GM12878 (cell line): ENCODE data around the gene CELSR1. TPM values are rescaled to one million over a fixed set of nuclear protein-coding genes. Genes with fewer than 3 reads are reported as not detected.

ENCODE experiments used
- ATAC-seq: fragments of 200-7000 bp; cut with Tn5 transposase; 3 replicates; pipeline ENCODE4 v1.9.1; 2020; ENCODE audit warnings: mild to moderate bottlenecking, moderate library complexity
- BruUV-seq: library from RNA; stranded (reverse); fragments of 400-500 nt; replicated peaks from 2 replicates; lab custom pipeline; 2021; lab: Mats Ljungman, UMichigan
- CTCF ChIA-PET: fragments of 300-600 bp; sonication (Branson Sonifier 250); formaldehyde crosslinking; extraction: SDS; loops from one replicate; lab custom pipeline; 2021; ENCODE audit warnings: inconsistent platforms; lab: Yijun Ruan, JAX
- POLR2A ChIA-PET: fragments of 350-600 bp; formaldehyde crosslinking; extraction: SDS; loops from one replicate; lab custom pipeline; 2021; ENCODE audit warnings: inconsistent platforms; lab: Charles Lee
- RAD21 ChIA-PET: fragments of 300-600 bp; sonication (Branson Sonifier 250); formaldehyde crosslinking; loops from one replicate; lab custom pipeline; 2023; ENCODE audit warnings: antibody characterized with exemption; ENCODE audit not compliant: unreplicated experiment; lab: Charles Lee
- SMC1A ChIA-PET: fragments of 300-600 bp; sonication (Branson Sonifier 250); formaldehyde crosslinking; loops from one replicate; lab custom pipeline; 2023; ENCODE audit not compliant: unreplicated experiment, uncharacterized antibody; lab: Charles Lee
- DNase-seq: peaks from one replicate; pipeline ENCODE4 v3.0.0-alpha.2; 2011; ENCODE audit warnings: low read depth, low spot score
- FAIRE-seq: peaks from 3 replicates; lab custom pipeline; 2011; peaks lifted over from hg19 to GRCh38; lab: Jason Lieb, UNC
- H2AFZ ChIP-seq: 2 replicates; pipeline ENCODE4 v1.6.0; 2011; ENCODE audit warnings: low read depth, low read length, control low read depth; ENCODE audit not compliant: control insufficient read depth
- H3K27ac ChIP-seq: 2 replicates; pipeline ENCODE4 v1.5.1; 2011; ENCODE audit warnings: control low read depth; ENCODE audit not compliant: control insufficient read depth, insufficient read depth
- H3K27me3 ChIP-seq, 2 experiments: replicated peaks in 1 of 2; 2 replicates each; pipeline versions ENCODE4 v1.6.0 to v1.6.1; 2011; ENCODE audit warnings: low read length in 1 of 2; ENCODE audit not compliant: control insufficient read depth in 2 of 2, insufficient read depth in 2 of 2
- H3K36me3 ChIP-seq, 2 experiments: 2 replicates each; pipeline ENCODE4 v1.5.1; 2011; ENCODE audit warnings: low read length in 1 of 2; ENCODE audit not compliant: control insufficient read depth in 2 of 2, insufficient read depth in 2 of 2
- H3K4me1 ChIP-seq: 2 replicates; pipeline ENCODE4 v1.6.1; 2011; ENCODE audit warnings: mild to moderate bottlenecking, low read length, moderate library complexity, mixed read lengths; ENCODE audit not compliant: control insufficient read depth, insufficient read depth
- H3K4me2 ChIP-seq: 2 replicates; pipeline ENCODE4 v1.6.0; 2011; ENCODE audit warnings: control low read depth; ENCODE audit not compliant: control insufficient read depth, insufficient read depth
- H3K4me3 ChIP-seq: fragments of 200-600 bp; sonication (generic); 2 replicates; pipeline ENCODE4 v1.5.1; 2016
- H3K79me2 ChIP-seq: 2 replicates; pipeline ENCODE4 v1.6.0; 2011; ENCODE audit warnings: low read length; ENCODE audit not compliant: control insufficient read depth, insufficient read depth
- H3K9ac ChIP-seq: 2 replicates; pipeline ENCODE4 v1.8.0; 2011; ENCODE audit warnings: low read length, control low read depth, mixed read lengths; ENCODE audit not compliant: control insufficient read depth, insufficient read depth
- H3K9me3 ChIP-seq: replicated peaks from 3 replicates; pipeline ENCODE4 v1.5.1; 2011; ENCODE audit warnings: mild to moderate bottlenecking, low read length; ENCODE audit not compliant: control insufficient read depth, insufficient read depth
- H4K20me1 ChIP-seq: 2 replicates; pipeline ENCODE4 v1.6.0; 2011; ENCODE audit not compliant: control insufficient read depth, insufficient read depth
- CREB1 ChIP-seq: IDR thresholded peaks from 2 replicates; pipeline ENCODE4 v1.6.1; 2012; ENCODE audit warnings: low read depth, mild to moderate bottlenecking, inconsistent platforms
- EZH2 ChIP-seq: IDR thresholded peaks from 2 replicates; pipeline ENCODE4 v1.6.1; 2012; ENCODE audit warnings: low read depth, mild to moderate bottlenecking, control low read depth, inconsistent platforms, low read length, borderline replicate concordance; ENCODE audit not compliant: control insufficient read depth
- RB1 ChIP-seq: fragments of 450-650 bp; formaldehyde crosslinking; IDR thresholded peaks from 2 replicates; pipeline ENCODE4 v1.6.1; 2017; ENCODE audit warnings: mild to moderate bottlenecking, borderline replicate concordance
- SRF ChIP-seq, 2 experiments: IDR thresholded peaks; 2 replicates each; pipeline ENCODE4 v1.6.1; 2011; ENCODE audit warnings: low read depth in 2 of 2, low read length in 2 of 2, mild to moderate bottlenecking in 1 of 2, moderate library complexity in 1 of 2
- STAT3 ChIP-seq: IDR thresholded peaks from 2 replicates; pipeline ENCODE4 v1.6.1; 2011; ENCODE audit warnings: low read depth, low read length, improper control_type of control experiment
- WGBS: methylation state at CpG from one replicate; pipeline ENCODE4 v1.1.6; 2016; ENCODE audit warnings: low lambda C conversion rate; ENCODE audit not compliant: insufficient replicate concordance, insufficient coverage; ENCODE audit errors: missing lambda C conversion rate; 5-methylcytosine and 5-hydroxymethylcytosine counted together
- in situ Hi-C: fragments of 300-500 bp; cut with MboI; formaldehyde crosslinking; loops from 9 replicates; pipeline ENCODE4 v1.14.3; 2018; ENCODE audit warnings: mixed read lengths
- intact Hi-C: fragments of 100-400 bp; cut with micrococcal nuclease; formaldehyde crosslinking; loops from one replicate; pipeline ENCODE4 v1.14.2; 2022; ENCODE audit not compliant: unreplicated experiment
- polyA plus RNA-seq, 11 experiments: library from polyadenylated mRNA; depleted of rRNA in 4 of 11; unstranded in 6 of 11; stranded (reverse) in 5 of 11; fragments of >200 nt; fragmentation: Nextera tagmentation in 4 of 11; fragmentation: Illumina TruSeq in 1 of 11; extraction: Ambion mirVana in 4 of 11; extraction: Trizol in 1 of 11; gene quantifications; 1 replicate in 1 of 11; 2 replicates in 10 of 11; pipeline versions ENCODE4 v1.2.1 to v1.2.3, GENCODE V29; 2011 to 2016; ENCODE audit warnings: inconsistent platforms in 2 of 11, missing spikeins in 2 of 11, low read depth in 1 of 11
- total RNA-seq, 4 experiments: library from RNA; depleted of rRNA in 3 of 4; stranded (reverse); fragments of >200 nt in 3 of 4; fragmentation: Illumina TruSeq in 1 of 4; extraction: Trizol in 1 of 4; gene quantifications; 2 replicates each; pipeline versions ENCODE4 v1.2.1 to v1.2.3, GENCODE V29; 2013 to 2021
- TF ChIP-seq, protein P1 (sequence below), 3 experiments: IDR thresholded peaks in 2 of 3; conservative IDR thresholded peaks in 1 of 3; 2 replicates each; pipeline ENCODE4 v1.5.1; 2011; ENCODE audit warnings: low read depth in 3 of 3, low read length in 3 of 3, mild to moderate bottlenecking in 3 of 3, control low read depth in 2 of 3, moderate library complexity in 2 of 3, inconsistent platforms in 1 of 3, mixed read lengths in 1 of 3; ENCODE audit not compliant: control insufficient read depth in 2 of 3, insufficient read depth in 1 of 3; ENCODE audit errors: extremely low read depth in 1 of 3

CELSR1 gene
- total and polyA plus RNA-seq, 10 of the 15 experiments (the other 5 are each of a cell fraction or from before 2014, with no cell fraction given), result 0.05 to 1.7 (median 0.35) TPM; not detected in 2

DNA sequence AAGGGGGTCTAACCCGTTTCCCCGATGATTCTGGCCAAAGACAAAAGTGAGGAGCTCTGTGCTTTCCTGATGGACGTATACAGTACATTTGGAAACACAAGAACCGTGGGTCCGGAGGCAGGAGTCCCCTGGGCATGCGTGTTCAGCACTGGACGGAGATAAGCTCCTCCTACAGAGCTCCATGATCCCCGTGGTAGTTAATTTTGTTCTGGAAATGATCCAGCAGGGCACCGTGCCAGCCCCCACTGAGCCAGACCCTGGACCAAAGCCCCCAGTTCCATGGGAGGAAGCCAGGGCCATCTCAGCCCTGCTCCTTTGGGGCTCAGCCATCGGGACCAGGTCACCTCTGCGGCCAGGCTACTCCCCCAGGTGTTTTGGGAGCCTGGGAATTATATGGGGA, 118.6 kb downstream of the CELSR1 start:
- FAIRE-seq (no peak), DNase-seq (no peak), ATAC-seq (no peak)
- no peak overlapping the region for H3K9ac ChIP-seq
- SMC1A ChIA-PET, result interaction anchor here (1.1 kb wide), 1 partner anchor 121 kb away, joined by 4 read pairs; no protein-coding TSS in a partner anchor
- CTCF ChIA-PET, result interaction anchor here (0.9 to 1.1 kb wide), 2 partner anchors 51 to 63 kb away, joined by 3 read pairs; no protein-coding TSS in a partner anchor
- no peak overlapping the region for H3K4me2 ChIP-seq
- WGBS, result 40% methylated on average over 11 of the region's 11 CpGs
- H3K4me3 ChIP-seq, result no peak overlapping the region
- no peaks in the 10 kb centered on the region; the same call in 2 of the 3 replicates for H3K9me3 ChIP-seq
- no peaks in the 10 kb centered on the region for H3K36me3 ChIP-seq
- POLR2A ChIA-PET, result no interaction called here
- RAD21 ChIA-PET, result no interaction called here
- peaks cover 17% of the 10 kb centered on the region for H3K4me1 ChIP-seq
- H4K20me1 ChIP-seq, result no peaks in the 10 kb centered on the region
- H3K27ac ChIP-seq, result no peak overlapping the region
- H2AFZ ChIP-seq, result no peak overlapping the region
- H3K27me3 ChIP-seq, result no peaks in the 10 kb centered on the region
- intact Hi-C loops, result no loop called here
- in situ Hi-C loops, result no loop called here
- no peak for TF ChIP-seq CREB1
- TF ChIP-seq, protein P1, sequence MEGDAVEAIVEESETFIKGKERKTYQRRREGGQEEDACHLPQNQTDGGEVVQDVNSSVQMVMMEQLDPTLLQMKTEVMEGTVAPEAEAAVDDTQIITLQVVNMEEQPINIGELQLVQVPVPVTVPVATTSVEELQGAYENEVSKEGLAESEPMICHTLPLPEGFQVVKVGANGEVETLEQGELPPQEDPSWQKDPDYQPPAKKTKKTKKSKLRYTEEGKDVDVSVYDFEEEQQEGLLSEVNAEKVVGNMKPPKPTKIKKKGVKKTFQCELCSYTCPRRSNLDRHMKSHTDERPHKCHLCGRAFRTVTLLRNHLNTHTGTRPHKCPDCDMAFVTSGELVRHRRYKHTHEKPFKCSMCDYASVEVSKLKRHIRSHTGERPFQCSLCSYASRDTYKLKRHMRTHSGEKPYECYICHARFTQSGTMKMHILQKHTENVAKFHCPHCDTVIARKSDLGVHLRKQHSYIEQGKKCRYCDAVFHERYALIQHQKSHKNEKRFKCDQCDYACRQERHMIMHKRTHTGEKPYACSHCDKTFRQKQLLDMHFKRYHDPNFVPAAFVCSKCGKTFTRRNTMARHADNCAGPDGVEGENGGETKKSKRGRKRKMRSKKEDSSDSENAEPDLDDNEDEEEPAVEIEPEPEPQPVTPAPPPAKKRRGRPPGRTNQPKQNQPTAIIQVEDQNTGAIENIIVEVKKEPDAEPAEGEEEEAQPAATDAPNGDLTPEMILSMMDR (IDR thresholded peaks at IDR 0.05 in 2 of 3, conservative IDR thresholded peaks at IDR 0.05 in 1 of 3; ENCODE audit: control insufficient read depth in 2 of 3, extremely low read depth in 1 of 3, insufficient read depth in 1 of 3, low read depth in 3 of 3, low read length in 3 of 3), result no peak
- no peak for TF ChIP-seq RB1
- TF ChIP-seq SRF (IDR thresholded peaks at IDR 0.05; ENCODE audit: low read depth in 2 of 2, low read length in 2 of 2), result no peak
- no peak for TF ChIP-seq EZH2
- TF ChIP-seq STAT3, result no peak
- no TSS peak for BruUV-seq
- H3K79me2 ChIP-seq, result no peaks in the 10 kb centered on the region
